Upper lobe of left lung (tissue), 6 donors: ENCODE measurements around the gene ZNF12. TPM values are rescaled to one million over a fixed set of nuclear protein-coding genes. Genes with fewer than 3 reads are reported as not detected.
"Not testable (repeated sequence)": the region's sequence is repeated elsewhere in the genome, so short reads cannot be mapped to it uniquely, and the experiment has no call there.

Experiments used
- ATAC-seq, 2 donors: fragments of 200-7000 bp; cut with Tn5 transposase; one replicate each; pipeline ENCODE4 v1.9.1; 2022; ENCODE audit warnings: mild to moderate bottlenecking in 2 of 2, moderate library complexity in 2 of 2; ENCODE audit not compliant: low FRiP score in 2 of 2
- DNase-seq, 2 donors: peaks; one replicate each; pipeline ENCODE4 v3.0.0-alpha.2; 2019 to 2020
- H3K27ac ChIP-seq, 4 donors: fragments of 200-600 bp; sonication (generic); one replicate each; pipeline ENCODE4 v1.5.1; 2016 to 2019
- H3K27me3 ChIP-seq, 4 donors: fragments of 200-600 bp; sonication (generic); one replicate each; pipeline ENCODE4 v1.5.1; 2017 to 2019
- H3K36me3 ChIP-seq, 4 donors: fragments of 200-600 bp; sonication (generic); one replicate each; pipeline ENCODE4 v1.5.1; 2016 to 2019
- H3K4me1 ChIP-seq, 4 donors: fragments of 200-600 bp; sonication (generic); one replicate each; pipeline ENCODE4 v1.5.1; 2018 to 2019
- H3K4me3 ChIP-seq, 4 donors: fragments of 200-600 bp; sonication (generic); one replicate each; pipeline ENCODE4 v1.5.1; 2017 to 2019; ENCODE audit warnings: mild to moderate bottlenecking in 2 of 4, moderate library complexity in 1 of 4
- H3K9me3 ChIP-seq, 4 donors: fragments of 200-600 bp; sonication (generic); one replicate each; pipeline ENCODE4 v1.5.1; 2018 to 2019
- CTCF ChIP-seq, 6 experiments: fragments of 450-650 bp in 4 of 6; fragments of 200-600 bp in 2 of 6; sonication (generic) in 2 of 6; IDR thresholded peaks; one replicate each; pipeline ENCODE4 v1.5.1; 2016 to 2019; ENCODE audit warnings: antibody characterized with exemption in 6 of 6
- EP300 ChIP-seq, 4 donors: sonication (generic); formaldehyde crosslinking; IDR thresholded peaks; one replicate each; pipeline ENCODE4 v1.5.1; 2017; ENCODE audit warnings: antibody characterized with exemption in 4 of 4, control low read depth in 2 of 4
- POLR2A ChIP-seq, 4 donors: fragments of 450-650 bp; IDR thresholded peaks; one replicate each; pipeline ENCODE4 v1.5.1; 2016 to 2017; ENCODE audit warnings: antibody characterized with exemption in 4 of 4, mild to moderate bottlenecking in 2 of 4
- POLR2AphosphoS5 ChIP-seq, 2 donors: sonication (generic); formaldehyde crosslinking; IDR thresholded peaks; one replicate each; pipeline ENCODE4 v1.5.1; 2017; ENCODE audit warnings: antibody characterized with exemption in 2 of 2
- WGBS, 2 donors: methylation state at CpG; one replicate each; pipeline ENCODE4 v1.1.5; 2017 to 2018; 5-methylcytosine and 5-hydroxymethylcytosine counted together
- total RNA-seq, 6 donors: library from RNA; depleted of rRNA in 4 of 6; stranded (reverse); fragments of >200 nt in 4 of 6; gene quantifications; one replicate each; pipeline versions ENCODE4 v1.1.0 to v1.2.1, GENCODE V29; 2016 to 2021
- donor health status: DM: no; HTN: no; CAD: no; lungs with moderate emphysema.
- donor health status: DM: no; HTN: yes; CAD: no; lungs with severe emphysema.

Gene ZNF12
- total RNA-seq: 10 to 100 TPM; 15.8 to 28.5 (median 23.9) TPM

DNA sequence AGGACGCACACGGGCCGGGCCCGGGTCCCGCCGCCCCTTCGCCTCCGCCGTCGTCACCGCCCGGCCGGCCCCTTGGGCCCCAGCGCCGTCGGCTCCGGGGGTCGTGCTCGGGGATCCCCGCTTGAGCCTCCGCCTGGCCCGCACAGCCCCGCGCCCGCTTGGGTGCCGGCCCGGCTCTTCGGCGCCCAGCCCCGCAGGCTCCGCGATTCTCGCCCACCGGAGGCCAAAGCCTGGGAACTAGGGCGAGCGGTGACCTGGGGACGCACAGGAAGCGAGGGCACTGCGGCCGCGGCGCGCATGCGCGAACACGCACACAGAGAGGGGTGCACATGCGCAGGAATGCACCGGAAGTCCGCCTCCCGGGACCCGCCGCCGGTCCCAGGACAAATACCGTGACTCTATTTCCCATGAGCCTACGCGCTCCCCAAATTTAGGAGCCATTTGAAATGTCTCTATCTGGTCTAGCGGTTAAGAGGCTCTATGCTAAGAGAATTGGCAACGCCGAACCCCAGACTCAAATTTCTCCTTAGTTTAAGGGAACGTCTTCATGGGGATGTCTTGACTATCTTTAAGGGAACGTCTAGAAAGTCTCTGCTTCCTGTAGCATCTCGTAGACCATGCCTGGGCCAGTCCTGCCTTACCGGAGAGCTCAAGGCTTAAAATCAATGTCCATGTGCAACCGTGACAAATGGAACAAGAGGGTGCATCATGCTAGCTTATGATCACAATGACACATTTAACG lies at the start of gene ZNF12:
Gene ZNF12, minus strand, starts transcription at position 282 of the 742 bp plus-strand sequence. CDS start 1,774 bp downstream, outside the sequence.
- WGBS, 2 donors: 5 to 7% methylated on average over 10 to 29 of the region's 65 CpGs

GRCh38 chr7:6753964-6754363 lies 47.2 kb upstream of the ZNF12 start, which contains the start of gene RSPH10B2:
Gene RSPH10B2 (plus strand): TSS chr7:6754103. CDS start chr7:6757678, 3,575 bp downstream.
- 21% methylated on average over 19 of the region's 38 CpGs; no CpG with 5 or more reads in 1 of the 2 donors for WGBS, 2 donors
- H3K27ac ChIP-seq, H3K36me3 ChIP-seq, H3K9me3 ChIP-seq, H3K27me3 ChIP-seq, H3K4me1 ChIP-seq, H3K4me3 ChIP-seq: not testable (repeated sequence)
- peak in 1 of 2 donors; percentile 66 for ATAC-seq
- peak in 1 of 2 donors; percentile 85 for DNase-seq

More for the DNA sequence above, at the start of gene ZNF12:
- Histone ChIP-seq H3K27ac (peak within 1 kb of the TSS; percentile 75 to 94 (median 92)), H3K4me3 (peak within 1 kb of the TSS; percentile 64 to 98 (median 87)), H3K27me3 (no peaks in the 10 kb centered on the region), H3K36me3 (peaks cover 9 to 18% (median 14%) of the 10 kb centered on the region in 4 donors), H3K9me3 (peaks cover 0 to 4% (median 0%) of the 10 kb centered on the region in 4 donors), H3K4me1 (peaks cover 27 to 32% (median 30%) of the 10 kb centered on the region in 4 donors)
- TF ChIP-seq POLR2A (IDR thresholded peaks at IDR 0.05): peak in 3 of 4 donors; percentile 68 to 86 (median 72)
- TF ChIP-seq CTCF (IDR thresholded peaks at IDR 0.05): peak in 1 of 6 experiments; percentile 21
- no peak for TF ChIP-seq EP300 (IDR thresholded peaks at IDR 0.05)
- TF ChIP-seq POLR2AphosphoS5 (IDR thresholded peaks at IDR 0.05): peak; percentile 89 to 93
- ATAC-seq (peak; percentile 97 to 99), DNase-seq (peak; percentile 96 to 100)

DNA sequence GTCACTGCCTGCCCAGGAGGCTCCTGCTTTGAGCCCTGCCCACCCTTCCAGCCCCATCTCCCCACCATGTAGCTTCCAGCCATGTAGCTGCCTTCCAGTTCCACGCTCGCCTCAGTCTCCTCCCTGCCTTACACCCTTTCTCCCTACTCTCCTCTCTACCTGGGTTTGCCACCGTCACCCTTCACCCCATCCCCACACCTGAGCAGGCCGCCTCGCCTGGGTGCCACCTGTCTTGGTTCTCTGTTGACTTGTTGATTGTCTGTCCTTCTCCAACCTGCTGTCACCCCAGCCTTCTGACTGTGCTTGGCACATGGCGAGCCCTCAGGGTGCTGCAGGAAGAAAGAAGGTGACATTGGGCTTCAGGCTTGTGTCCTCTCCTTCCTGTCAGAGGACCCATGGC lies 43.4 kb upstream of the ZNF12 start:
- peak in 1 of 2 donors; percentile 66 for ATAC-seq
- WGBS, 2 donors: 93% methylated on average over 3 to 4 of the region's 6 CpGs

DNA sequence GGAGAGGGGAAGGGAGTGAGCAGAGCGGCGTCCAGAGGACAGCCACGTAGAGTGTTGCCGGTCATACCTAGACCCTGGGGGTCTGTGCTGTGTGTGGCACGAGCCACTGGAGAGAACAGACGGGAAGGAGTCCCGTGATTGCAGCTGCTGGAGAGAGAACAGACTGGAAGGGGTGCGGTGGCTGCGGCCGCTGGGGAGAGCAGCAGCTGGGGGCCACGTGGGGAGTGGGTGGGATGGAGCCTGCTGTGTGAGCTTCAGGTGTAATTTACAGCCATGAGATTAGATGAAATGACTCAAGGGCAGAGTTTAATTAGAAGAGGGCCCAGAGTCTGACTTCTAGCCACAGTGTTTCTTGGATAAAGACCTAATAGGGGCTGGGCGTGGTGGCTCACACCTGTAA lies 42.6 kb upstream of the ZNF12 start:
- not testable (repeated sequence) for H3K27me3 ChIP-seq, ATAC-seq, H3K9me3 ChIP-seq, H3K4me3 ChIP-seq, H3K27ac ChIP-seq, H3K4me1 ChIP-seq
- DNase-seq: peak in 1 of 2 donors; percentile 73
- 96% methylated on average over 7 of the region's 12 CpGs; no CpG with 5 or more reads in 1 of the 2 donors for WGBS, 2 donors
- peaks cover 0 to 21% (median 5%) of the 10 kb centered on the region in 4 donors for H3K36me3 ChIP-seq

More for the DNA sequence above, 43.4 kb upstream of the ZNF12 start:
- not testable (repeated sequence) for DNase-seq, H3K27me3 ChIP-seq, H3K4me3 ChIP-seq, H3K27ac ChIP-seq, H3K4me1 ChIP-seq, H3K9me3 ChIP-seq
- peaks cover 0 to 21% (median 5%) of the 10 kb centered on the region in 4 donors for H3K36me3 ChIP-seq

DNA sequence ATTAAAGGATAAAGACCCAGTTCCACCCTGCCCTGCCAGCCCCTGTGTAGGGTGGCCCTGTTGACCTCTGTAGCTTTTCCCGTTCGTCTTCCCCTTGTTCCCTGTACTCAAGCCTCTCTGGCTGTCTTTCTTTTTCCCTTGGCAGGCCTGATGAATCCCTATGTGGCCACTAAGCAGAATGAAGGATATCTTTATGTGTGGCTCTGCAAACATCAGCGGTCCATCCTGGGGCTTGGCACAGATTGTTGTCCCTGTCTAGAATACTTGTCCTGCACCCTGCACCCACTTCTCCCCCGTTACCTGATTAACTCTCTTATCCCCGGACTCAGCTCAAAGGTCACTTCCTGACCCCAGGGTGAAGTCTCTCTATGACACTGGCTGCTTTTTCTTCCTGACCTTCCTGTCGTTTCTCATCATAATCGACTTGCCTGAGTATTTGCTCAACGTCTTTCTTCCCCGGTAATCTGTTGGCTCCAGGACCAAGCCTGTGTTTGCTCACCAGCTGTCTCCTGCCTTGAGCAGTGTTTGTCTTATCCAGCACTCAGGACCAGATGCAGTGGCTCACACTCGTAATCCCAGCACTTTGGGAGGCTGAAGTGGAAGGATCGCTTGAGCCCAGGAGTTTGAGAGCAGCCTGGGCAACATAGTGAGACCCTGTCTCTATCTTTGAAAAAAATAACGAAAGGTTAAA lies 37.8 kb upstream of the ZNF12 start:
- H3K4me3 ChIP-seq, H3K27me3 ChIP-seq, H3K4me1 ChIP-seq, H3K27ac ChIP-seq, DNase-seq, H3K9me3 ChIP-seq: not testable (repeated sequence)
- ATAC-seq: peak in 1 of 2 donors; percentile 51
- peaks cover 2 to 29% (median 9%) of the 10 kb centered on the region in 4 donors for H3K36me3 ChIP-seq
- WGBS, 2 donors: 96 to 100% methylated on average over 1 to 2 of the region's 12 CpGs

- not testable (repeated sequence) for H3K27ac ChIP-seq, H3K4me1 ChIP-seq, DNase-seq, H3K27me3 ChIP-seq, ATAC-seq, H3K9me3 ChIP-seq, H3K4me3 ChIP-seq
- WGBS, 2 donors: 63 to 84% methylated on average over 1 to 4 of the region's 11 CpGs
- H3K36me3 ChIP-seq: peaks cover 15 to 59% (median 46%) of the 10 kb centered on the region in 4 donors
Observed at GRCh38 chr7:6738415-6738814, 31.7 kb upstream of the ZNF12 start.

DNA sequence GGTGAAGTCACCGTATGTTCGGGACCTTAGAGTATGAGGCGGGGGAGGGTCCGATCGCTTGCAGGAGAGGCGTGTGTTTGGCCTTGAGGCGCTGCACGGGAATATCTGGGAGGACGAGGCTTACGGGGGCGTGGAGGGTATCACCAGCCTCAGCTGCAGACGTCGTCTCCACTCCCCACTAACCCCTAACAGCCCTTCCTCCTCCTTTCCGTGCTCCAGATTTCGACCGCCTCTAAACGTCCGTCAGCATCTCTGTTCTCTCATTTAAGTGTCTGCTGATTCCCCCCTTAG lies 23.5 kb upstream of the ZNF12 start:
- WGBS, 2 donors: 1 to 3% methylated on average over 11 to 18 of the region's 18 CpGs
- Histone ChIP-seq H3K27ac (peak overlapping the region; percentile 76 to 86 (median 82)), H3K36me3 (peaks cover 4 to 30% (median 15%) of the 10 kb centered on the region in 4 donors), H3K4me3 (peak overlapping the region; percentile 54 to 96 (median 70)), H3K4me1 (peaks cover 5 to 19% (median 7%) of the 10 kb centered on the region in 4 donors), H3K27me3 (no peaks in the 10 kb centered on the region), H3K9me3 (no peaks in the 10 kb centered on the region)
- DNase-seq (peak in 1 of 2 donors; percentile 22), ATAC-seq (peak; percentile 46 to 54)
- TF ChIP-seq POLR2A (IDR thresholded peaks at IDR 0.05) (no peak), EP300 (IDR thresholded peaks at IDR 0.05) (no peak), CTCF (IDR thresholded peaks at IDR 0.05) (no peak), POLR2AphosphoS5 (IDR thresholded peaks at IDR 0.05) (no peak)
